ENCODE data around the gene SPATA13. TPM values are rescaled to one million over a fixed set of nuclear protein-coding genes. Genes with fewer than 3 reads are reported as not detected.

SPATA13 gene
- total and polyA plus RNA-seq, 10 of the 15 experiments (the other 5 are each of a cell fraction or from before 2014, with no cell fraction given): 2.4 to 11.1 (median 10.2) TPM

DNA sequence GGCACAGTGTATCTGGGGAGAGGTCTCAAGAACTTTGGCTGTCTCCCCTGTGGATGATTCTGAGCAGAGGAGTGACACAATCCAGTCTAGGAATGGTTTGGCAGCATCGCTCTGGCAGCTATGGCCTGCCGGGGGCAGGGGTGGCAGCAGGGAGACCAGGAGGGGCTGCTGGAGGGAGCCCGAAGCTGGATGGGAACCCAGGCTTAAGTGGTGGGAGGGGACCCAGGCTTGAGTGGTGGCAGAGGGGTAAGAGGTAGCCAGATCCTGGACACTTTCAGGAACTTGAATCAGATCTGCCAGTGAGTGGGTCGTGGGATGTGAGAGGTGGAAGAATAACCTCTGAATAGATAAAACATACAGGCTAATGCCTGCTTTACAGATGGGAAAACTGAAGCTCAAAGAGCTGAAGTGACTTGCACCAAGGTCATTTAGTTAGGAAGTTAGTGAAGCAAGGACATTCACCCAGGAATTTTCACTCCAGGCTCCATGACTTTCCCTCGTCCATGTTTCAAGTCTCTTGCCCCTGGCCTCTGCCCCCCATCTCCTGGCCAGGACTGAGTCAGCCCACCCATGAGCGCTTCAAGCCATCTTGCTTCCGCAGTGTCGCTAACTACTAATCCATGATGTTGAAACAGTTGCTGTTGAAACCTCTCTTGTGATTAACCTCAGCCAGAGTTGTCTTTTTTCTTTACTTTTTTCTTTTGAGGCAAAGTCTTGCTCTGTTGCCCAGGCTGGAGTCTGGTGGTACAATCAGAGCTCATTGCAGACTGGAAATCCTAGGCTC, 119.0 kb downstream of the SPATA13 start:
- Histone ChIP-seq H3K79me2 (ENCODE audit: control insufficient read depth, insufficient read depth, low read length) (peaks cover 23% of the 10 kb centered on the region), H3K27ac (ENCODE audit: control insufficient read depth, insufficient read depth) (no peak overlapping the region), H2AFZ (ENCODE audit: control insufficient read depth, low read depth, low read length) (no peak overlapping the region), H3K9me3 (replicated peaks; ENCODE audit: control insufficient read depth, insufficient read depth, low read length) (no peaks in the 10 kb centered on the region), H3K4me2 (ENCODE audit: control insufficient read depth, insufficient read depth) (no peak overlapping the region), H3K4me1 (ENCODE audit: control insufficient read depth, insufficient read depth, low read length) (peaks cover 32% of the 10 kb centered on the region), H3K4me3 (no peak overlapping the region), H3K36me3 (ENCODE audit: control insufficient read depth in 2 of 2, insufficient read depth in 2 of 2, low read length in 1 of 2) (no peaks in the 10 kb centered on the region; a peak in 1 of 4 replicates), H3K9ac (ENCODE audit: control insufficient read depth, insufficient read depth, low read length) (no peak overlapping the region), H4K20me1 (ENCODE audit: control insufficient read depth, insufficient read depth) (no peaks in the 10 kb centered on the region), H3K27me3 (replicated peaks in 1 of 2; ENCODE audit: control insufficient read depth in 2 of 2, insufficient read depth in 2 of 2, low read length in 1 of 2) (no peaks in the 10 kb centered on the region)
- ATAC-seq (no peak), FAIRE-seq (no peak), DNase-seq (ENCODE audit: low read depth, low spot score) (no peak)
- in situ Hi-C loops (cut with MboI): no loop called here
- CTCF ChIA-PET: interaction anchor here (1.1 to 1.2 kb wide), 2 partner anchors 18 to 49 kb away, joined by 3 read pairs; no protein-coding TSS in a partner anchor
- no TSS peak for BruUV-seq (replicated peaks)
- WGBS (ENCODE audit: insufficient coverage, insufficient replicate concordance, low lambda C conversion rate, missing lambda C conversion rate): 87% methylated on average over 8 of the region's 8 CpGs
- POLR2A ChIA-PET: interaction anchor here (0.7 kb wide), 1 partner anchor 14 kb away, joined by 3 read pairs; no protein-coding TSS in a partner anchor
- SMC1A ChIA-PET (ENCODE audit: uncharacterized antibody, unreplicated experiment): interaction anchor here (1.6 kb wide), 1 partner anchor 15 kb away, joined by 4 read pairs; no protein-coding TSS in a partner anchor
- intact Hi-C loops (cut with micrococcal nuclease; ENCODE audit: unreplicated experiment): no loop called here
- TF ChIP-seq RFX5 (IDR thresholded peaks at IDR 0.05; ENCODE audit: low read depth, low read length) (no peak), MXI1 (IDR thresholded peaks at IDR 0.05; ENCODE audit: low read depth, low read length) (no peak), ATF7 (IDR thresholded peaks at IDR 0.05; ENCODE audit: low read depth) (no peak), RBBP5 (conservative IDR thresholded peaks at IDR 0.05) (no peak), ETV6 (conservative IDR thresholded peaks at IDR 0.05 in 1 of 2, IDR thresholded peaks at IDR 0.05 in 1 of 2; ENCODE audit: borderline replicate concordance in 1 of 2, low read depth in 1 of 2) (no peak), IKZF1 (conservative IDR thresholded peaks at IDR 0.05) (no peak), TARDBP (IDR thresholded peaks at IDR 0.05; ENCODE audit: borderline replicate concordance) (no peak), SREBF2 (IDR thresholded peaks at IDR 0.05; ENCODE audit: low read length) (no peak), KAT2A (conservative IDR thresholded peaks at IDR 0.05; ENCODE audit: control insufficient read depth, low read depth, low read length) (no peak), BACH1 (IDR thresholded peaks at IDR 0.05; ENCODE audit: borderline replicate concordance) (no peak), SP1 (IDR thresholded peaks at IDR 0.05; ENCODE audit: low read depth, low read length) (no peak)
- TF ChIP-seq, protein P1, sequence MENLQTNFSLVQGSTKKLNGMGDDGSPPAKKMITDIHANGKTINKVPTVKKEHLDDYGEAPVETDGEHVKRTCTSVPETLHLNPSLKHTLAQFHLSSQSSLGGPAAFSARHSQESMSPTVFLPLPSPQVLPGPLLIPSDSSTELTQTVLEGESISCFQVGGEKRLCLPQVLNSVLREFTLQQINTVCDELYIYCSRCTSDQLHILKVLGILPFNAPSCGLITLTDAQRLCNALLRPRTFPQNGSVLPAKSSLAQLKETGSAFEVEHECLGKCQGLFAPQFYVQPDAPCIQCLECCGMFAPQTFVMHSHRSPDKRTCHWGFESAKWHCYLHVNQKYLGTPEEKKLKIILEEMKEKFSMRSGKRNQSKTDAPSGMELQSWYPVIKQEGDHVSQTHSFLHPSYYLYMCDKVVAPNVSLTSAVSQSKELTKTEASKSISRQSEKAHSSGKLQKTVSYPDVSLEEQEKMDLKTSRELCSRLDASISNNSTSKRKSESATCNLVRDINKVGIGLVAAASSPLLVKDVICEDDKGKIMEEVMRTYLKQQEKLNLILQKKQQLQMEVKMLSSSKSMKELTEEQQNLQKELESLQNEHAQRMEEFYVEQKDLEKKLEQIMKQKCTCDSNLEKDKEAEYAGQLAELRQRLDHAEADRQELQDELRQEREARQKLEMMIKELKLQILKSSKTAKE (IDR thresholded peaks at IDR 0.05; ENCODE audit: low read depth, poor library complexity, severe bottlenecking): no peak
- RAD21 ChIA-PET (ENCODE audit: unreplicated experiment): interaction anchor here (0.7 to 1.8 kb wide), 4 partner anchors 9 to 104 kb away, joined by 3 to 6 read pairs (median 4); no protein-coding TSS in a partner anchor

Data from GM12878 (cell line).